Measurements from ENCODE around the gene DCUN1D1. TPM values are rescaled to one million over a fixed set of nuclear protein-coding genes. Genes with fewer than 3 reads are reported as not detected.

The DCUN1D1 gene
- total RNA-seq, result 10 to 100 TPM; 13.8 to 26.2 (median 18.1) TPM

GRCh38 chr3:182980204-182981037 lies at the start of gene DCUN1D1:
TSS of gene DCUN1D1 (minus strand) at chr3:182980538. CDS start at chr3:182980489, 49 bp downstream.
- DNase-seq (ENCODE audit: low spot score in 2 of 2), result peak; percentile 73 to 75
- H3K27me3 ChIP-seq, result no peaks in the 10 kb centered on the region
- peak within 1 kb of the TSS; percentile 86 to 89 (median 88) for H3K27ac ChIP-seq
- H3K9me3 ChIP-seq, result no peaks in the 10 kb centered on the region
- peaks cover 0 to 35% (median 11%) of the 10 kb centered on the region in 4 donors for H3K4me1 ChIP-seq
- peak within 1 kb of the TSS; percentile 59 to 94 (median 80) for H3K4me3 ChIP-seq
- 1 to 2% methylated on average over 19 to 35 of the region's 106 CpGs for WGBS, 2 donors
- no peaks in the 10 kb centered on the region for H3K36me3 ChIP-seq
- peak; percentile 36 to 66 for TF ChIP-seq POLR2A (IDR thresholded peaks at IDR 0.05)
- TF ChIP-seq CTCF (IDR thresholded peaks at IDR 0.05), result peak in 1 of 5 experiments; percentile 10
- TF ChIP-seq EP300 (IDR thresholded peaks at IDR 0.05), result peak in 1 of 2 donors; percentile 30

GRCh38 chr3:183028416-183028815 lies 48.1 kb upstream of the DCUN1D1 start:
- TF ChIP-seq POLR2A (IDR thresholded peaks at IDR 0.05) (no peak), CTCF (IDR thresholded peaks at IDR 0.05) (no peak), EP300 (IDR thresholded peaks at IDR 0.05) (no peak)
- Histone ChIP-seq H3K36me3 (peaks cover 0 to 98% (median 4%) of the 10 kb centered on the region in 3 donors), H3K27ac (no peak overlapping the region), H3K4me3 (no peak overlapping the region), H3K9me3 (peaks cover 0 to 2% (median 0%) of the 10 kb centered on the region in 4 donors), H3K4me1 (no peaks in the 10 kb centered on the region), H3K27me3 (no peaks in the 10 kb centered on the region)
- WGBS, 2 donors, result 80 to 97% methylated on average over 3 of the region's 3 CpGs
- no peak for DNase-seq (ENCODE audit: low spot score in 2 of 2)

- peaks cover 0 to 92% (median 4%) of the 10 kb centered on the region in 3 donors for H3K36me3 ChIP-seq
These were observed 46.9 kb upstream of the DCUN1D1 start for GRCh38 chr3:183027276-183027675.

GRCh38 chr3:183022936-183023516 lies 42.7 kb upstream of the DCUN1D1 start:
- Histone ChIP-seq H3K27me3 (no peaks in the 10 kb centered on the region), H3K4me3 (no peak overlapping the region), H3K4me1 (no peaks in the 10 kb centered on the region), H3K36me3 (peaks cover 0 to 89% (median 2%) of the 10 kb centered on the region in 3 donors), H3K27ac (no peak overlapping the region), H3K9me3 (no peaks in the 10 kb centered on the region)
- DNase-seq (ENCODE audit: low spot score in 2 of 2), result no peak
- WGBS, 2 donors, result 85 to 88% methylated on average over 3 of the region's 3 CpGs
- TF ChIP-seq CTCF (IDR thresholded peaks at IDR 0.05), result no peak
- TF ChIP-seq EP300 (IDR thresholded peaks at IDR 0.05), result no peak
- TF ChIP-seq POLR2A (IDR thresholded peaks at IDR 0.05), result no peak

More at GRCh38 chr3:183027276-183027675, 46.9 kb upstream of the DCUN1D1 start:
- no peak overlapping the region for H3K27ac ChIP-seq
- no peaks in the 10 kb centered on the region for H3K27me3 ChIP-seq
- no peak for DNase-seq (ENCODE audit: low spot score in 2 of 2)
- 91 to 100% methylated on average over 1 of the region's 1 CpG for WGBS, 2 donors
- H3K9me3 ChIP-seq, result peaks cover 0 to 2% (median 0%) of the 10 kb centered on the region in 4 donors
- H3K4me3 ChIP-seq, result no peak overlapping the region
- no peaks in the 10 kb centered on the region for H3K4me1 ChIP-seq
- TF ChIP-seq POLR2A (IDR thresholded peaks at IDR 0.05) (no peak), EP300 (IDR thresholded peaks at IDR 0.05) (no peak), CTCF (IDR thresholded peaks at IDR 0.05) (no peak)

Measured in tibial nerve (tissue), 4 donors.